SK-N-SH (cell line): Measurements from ENCODE around the gene ENOX1. TPM values are rescaled to one million over a fixed set of nuclear protein-coding genes. Genes with fewer than 3 reads are reported as not detected.

Experiments
- CTCF ChIA-PET: fragments of 300-600, 350-600 bp; formaldehyde crosslinking; extraction: SDS; loops from one replicate; lab custom pipeline; 2021; lab: Yijun Ruan, JAX
- POLR2A ChIA-PET: fragments of 350-600 bp; sonication (Branson Sonifier 250); formaldehyde crosslinking; extraction: SDS; loops from one replicate; lab custom pipeline; 2020; ENCODE audit warnings: antibody characterized with exemption, inconsistent platforms; lab: Yijun Ruan, JAX
- DNase-seq: peaks from one replicate; pipeline ENCODE4 v3.0.0; 2012
- H2AFZ ChIP-seq: fragments of 200-600 bp; sonication (generic); 2 replicates; pipeline ENCODE4 v1.8.1; 2016; ENCODE audit warnings: antibody characterized with exemption, mild to moderate bottlenecking, low read depth
- H3F3A ChIP-seq: fragments of 200-600 bp; sonication (generic); replicated peaks from 2 replicates; pipeline ENCODE3; 2016; ENCODE audit warnings: antibody characterized with exemption, mild to moderate bottlenecking; ENCODE audit not compliant: insufficient read depth
- H3K27ac ChIP-seq, 2 experiments: fragments of 200-500 bp in 1 of 2; fragments of 200-600 bp in 1 of 2; sonication (Bioruptor generic) in 1 of 2; sonication (generic), shearing (Covaris generic) in 1 of 2; 2 replicates each; pipeline versions ENCODE4 v1.5.1 to v1.6.1; 2014 to 2016; ENCODE audit warnings: low read depth in 2 of 2, inconsistent platforms in 1 of 2, low read length in 1 of 2, mild to moderate bottlenecking in 1 of 2, mixed read lengths in 1 of 2
- H3K27me3 ChIP-seq: fragments of 200-600 bp; sonication (generic), shearing (Covaris generic); 2 replicates; pipeline ENCODE4 v1.6.1; 2016; ENCODE audit warnings: mixed run types; ENCODE audit not compliant: insufficient read depth
- H3K36me3 ChIP-seq, 2 experiments: fragments of 200-500 bp in 1 of 2; fragments of 200-600 bp in 1 of 2; sonication (Bioruptor generic) in 1 of 2; sonication (generic) in 1 of 2; replicated peaks in 1 of 2; 2 replicates each; pipeline versions ENCODE3 to v1.5.1; 2014 to 2016; ENCODE audit warnings: low read length in 1 of 2, mild to moderate bottlenecking in 1 of 2; ENCODE audit not compliant: insufficient read depth in 2 of 2, control insufficient read depth in 1 of 2
- H3K4me1 ChIP-seq, 2 experiments: fragments of 200-500 bp in 1 of 2; fragments of 200-600 bp in 1 of 2; sonication (Bioruptor generic) in 1 of 2; sonication (generic), shearing (Covaris generic) in 1 of 2; 2 replicates each; pipeline versions ENCODE4 v1.5.1 to v1.6.1; 2014 to 2016; ENCODE audit warnings: low read depth in 1 of 2, low read length in 1 of 2, mixed run types in 1 of 2; ENCODE audit not compliant: insufficient read depth in 2 of 2, control insufficient read depth in 1 of 2
- H3K4me2 ChIP-seq: fragments of 200-600 bp; sonication (generic), shearing (Covaris generic); 2 replicates; pipeline ENCODE4 v1.6.1; 2017; ENCODE audit warnings: mixed run types
- H3K4me3 ChIP-seq, 2 experiments: fragments of 200-500 bp in 1 of 2; fragments of 200-600 bp in 1 of 2; sonication (Bioruptor generic) in 1 of 2; sonication (generic), shearing (Covaris generic) in 1 of 2; 2 replicates each; pipeline versions ENCODE4 v1.5.1 to v1.8.1; 2014 to 2016; ENCODE audit warnings: low read depth in 2 of 2, inconsistent platforms in 1 of 2, low read length in 1 of 2, mild to moderate bottlenecking in 1 of 2, mixed read lengths in 1 of 2, moderate library complexity in 1 of 2
- H3K79me2 ChIP-seq: fragments of 200-600 bp; sonication (generic); 2 replicates; pipeline ENCODE4 v1.8.1; 2017; ENCODE audit warnings: mild to moderate bottlenecking; ENCODE audit not compliant: insufficient read depth
- H3K9ac ChIP-seq: fragments of 200-600 bp; sonication (generic); 2 replicates; pipeline ENCODE4 v1.6.1; 2017; ENCODE audit warnings: mixed run types
- H3K9me2 ChIP-seq: fragments of 200-600 bp; sonication (generic); 2 replicates; pipeline ENCODE4 v1.6.1; 2017; ENCODE audit warnings: mixed run types
- H3K9me3 ChIP-seq: fragments of 200-600 bp; sonication (generic); 2 replicates; pipeline ENCODE4 v1.6.1; 2017; ENCODE audit warnings: mixed run types, mild to moderate bottlenecking, moderate library complexity
- H4K20me1 ChIP-seq: fragments of 200-600 bp; sonication (generic); 2 replicates; pipeline ENCODE4 v1.6.1; 2017; ENCODE audit warnings: mild to moderate bottlenecking, mixed run types; ENCODE audit not compliant: insufficient read depth
- CHD2 ChIP-seq: fragments of 150-350 bp; IDR thresholded peaks from 2 replicates; pipeline ENCODE4 v1.6.1; 2018; ENCODE audit warnings: low read length; ENCODE audit not compliant: partially characterized antibody
- CTCF ChIP-seq: fragments of 200-600 bp; sonication (generic); IDR thresholded peaks from 2 replicates; pipeline ENCODE4 v1.6.1; 2017; ENCODE audit warnings: antibody characterized with exemption, mild to moderate bottlenecking, moderate library complexity
- EP300 ChIP-seq, 2 experiments: IDR thresholded peaks; 2 replicates each; pipeline versions ENCODE4 v1.4.0 to v1.6.1; 2012; ENCODE audit warnings: borderline replicate concordance in 1 of 2, low read depth in 1 of 2, low read length in 1 of 2
- EZH2phosphoT487 ChIP-seq: fragments of 200-600 bp; sonication (generic); IDR thresholded peaks from 2 replicates; pipeline ENCODE4 v1.6.1; 2017; ENCODE audit warnings: low read depth, mixed run types, mild to moderate bottlenecking, antibody characterized with exemption, moderate library complexity, borderline replicate concordance
- FOXM1 ChIP-seq: IDR thresholded peaks from 2 replicates; pipeline ENCODE4 v1.4.0; 2012; ENCODE audit warnings: low read depth, mild to moderate bottlenecking
- JUND ChIP-seq: IDR thresholded peaks from 2 replicates; pipeline ENCODE4 v1.4.0; 2012
- MAX ChIP-seq: IDR thresholded peaks from 2 replicates; pipeline ENCODE4 v1.4.0; 2012; ENCODE audit warnings: low read depth
- MXI1 ChIP-seq: IDR thresholded peaks from 2 replicates; pipeline ENCODE4 v1.6.1; 2012; ENCODE audit warnings: mild to moderate bottlenecking, low read depth, low read length, improper control_type of control experiment
- NFIC ChIP-seq: IDR thresholded peaks from 2 replicates; pipeline ENCODE4 v1.4.0; 2012; ENCODE audit warnings: borderline replicate concordance
- PBX3 ChIP-seq: IDR thresholded peaks from 2 replicates; pipeline ENCODE4; 2012
- RFX5 ChIP-seq: IDR thresholded peaks from 2 replicates; pipeline ENCODE4 v1.6.1; 2012; ENCODE audit warnings: mild to moderate bottlenecking, improper control_type of control experiment, low read length
- SMC3 ChIP-seq: IDR thresholded peaks from 2 replicates; pipeline ENCODE4 v1.6.1; 2012; ENCODE audit warnings: low read depth, low read length, improper control_type of control experiment
- TCF12 ChIP-seq: IDR thresholded peaks from 2 replicates; pipeline ENCODE4 v1.4.0; 2012
- USF1 ChIP-seq: IDR thresholded peaks from 2 replicates; pipeline ENCODE4 v1.4.0; 2012; ENCODE audit warnings: low read depth, borderline replicate concordance
- USF2 ChIP-seq: fragments of 150-350 bp; IDR thresholded peaks from 2 replicates; pipeline ENCODE4 v1.6.1; 2017; ENCODE audit warnings: antibody characterized with exemption, low read length, low read depth, borderline replicate concordance
- ZBTB33 ChIP-seq: IDR thresholded peaks from 2 replicates; pipeline ENCODE4 v1.4.0; 2012; ENCODE audit warnings: low read depth, borderline replicate concordance
- WGBS: methylation state at CpG from one replicate; pipeline ENCODE4 v1.1.6; 2017; ENCODE audit warnings: low lambda C conversion rate; 5-methylcytosine and 5-hydroxymethylcytosine counted together
- polyA plus RNA-seq, 3 experiments: library from polyadenylated mRNA; depleted of rRNA; stranded (reverse); fragments of >200 nt; gene quantifications; 2 replicates each; pipeline ENCODE4 v1.2.3, GENCODE V29; 2012

The ENOX1 gene
- polyA plus RNA-seq, 1 of the 3 experiments (the other 2 are of a cell fraction), result 5.8 TPM

GRCh38 chr13:43574605-43575004 is 212.2 kb downstream of the ENOX1 start (continued):
- TF ChIP-seq USF1 (no peak), NFIC (no peak)

GRCh38 chr13:43573802-43574514 is 212.8 kb downstream of the ENOX1 start:
- Histone ChIP-seq H3K4me1 (peaks cover 4 to 6% of the 10 kb centered on the region in 2 experiments; a peak in 3 of 4 replicates), H2AFZ (no peak overlapping the region), H3K27ac (no peak overlapping the region), H4K20me1 (no peaks in the 10 kb centered on the region), H3K4me2 (no peak overlapping the region), H3K9ac (no peak overlapping the region), H3K27me3 (no peaks in the 10 kb centered on the region), H3K79me2 (no peaks in the 10 kb centered on the region), H3K4me3 (no peak overlapping the region), H3K9me2 (no peaks in the 10 kb centered on the region), H3K9me3 (no peaks in the 10 kb centered on the region), H3K36me3 (no peaks in the 10 kb centered on the region), H3F3A (no peaks in the 10 kb centered on the region)
- CTCF ChIA-PET, result no interaction called here
- TF ChIP-seq CHD2 (no peak), EP300 (IDR thresholded peaks at IDR 0.05; ENCODE audit: borderline replicate concordance in 1 of 2, low read depth in 1 of 2, low read length in 1 of 2) (no peak), USF1 (no peak), TCF12 (no peak)
- 95% methylated on average over 6 of the region's 6 CpGs for WGBS
- POLR2A ChIA-PET, result no interaction called here
- DNase-seq, result no peak

GRCh38 chr13:43573361-43573740 is 213.4 kb downstream of the ENOX1 start:
- Histone ChIP-seq H3K4me1 (peaks cover 4 to 9% of the 10 kb centered on the region in 2 experiments; a peak in 3 of 4 replicates), H3K36me3 (no peaks in the 10 kb centered on the region), H3K9ac (no peak overlapping the region), H3F3A (no peaks in the 10 kb centered on the region), H3K9me2 (no peaks in the 10 kb centered on the region), H3K27me3 (no peaks in the 10 kb centered on the region), H3K9me3 (no peaks in the 10 kb centered on the region), H3K4me2 (no peak overlapping the region), H3K27ac (no peak overlapping the region), H3K4me3 (no peak overlapping the region), H4K20me1 (no peaks in the 10 kb centered on the region), H3K79me2 (no peaks in the 10 kb centered on the region), H2AFZ (no peak overlapping the region)
- 71% methylated on average over 4 of the region's 4 CpGs for WGBS
- ChIA-PET POLR2A (no interaction called here), CTCF (no interaction called here)
- no peak for DNase-seq
- no peak for TF ChIP-seq PBX3
- TF ChIP-seq SMC3, result no peak
- TF ChIP-seq TCF12, result no peak
- no peak for TF ChIP-seq MXI1
- no peak for TF ChIP-seq MAX
- no peak for TF ChIP-seq FOXM1
- no peak for TF ChIP-seq JUND
- TF ChIP-seq ZBTB33, result no peak
- TF ChIP-seq EZH2phosphoT487, result no peak
- no peak for TF ChIP-seq USF2
- no peak for TF ChIP-seq RFX5
- TF ChIP-seq NFIC, result no peak
- no peak for TF ChIP-seq CTCF
